ENCODE results near the gene ABHD17A. TPM values are rescaled to one million over a fixed set of nuclear protein-coding genes. Genes with fewer than 3 reads are reported as not detected.

ABHD17A gene
- total RNA-seq, 2 donors from 2014 or later, result 49.9 to 51.4 TPM

GRCh38 chr19:1871630-1872029, 13.7 kb downstream of the ABHD17A start:
- no peak for DNase-seq (ENCODE audit: low spot score)
- intact Hi-C loops (cut with DNase I), result no loop called here

- intact Hi-C loops (cut with DNase I), result no loop called here
- DNase-seq (ENCODE audit: low spot score), result no peak
Measured at GRCh38 chr19:1871140-1871597, 14.1 kb downstream of the ABHD17A start.

GRCh38 chr19:1868971-1869370, 16.3 kb downstream of the ABHD17A start:
- intact Hi-C loops (cut with DNase I), result no loop called here
- no peak for DNase-seq (ENCODE audit: low spot score)

- intact Hi-C loops (cut with DNase I), result no loop called here
- DNase-seq (ENCODE audit: low spot score), result no peak
Measured at GRCh38 chr19:1867349-1867724, 18.0 kb downstream of the ABHD17A start.

GRCh38 chr19:1866693-1867348, 18.5 kb downstream of the ABHD17A start:
- intact Hi-C loops (cut with DNase I), result no loop called here
- DNase-seq (ENCODE audit: low spot score), result no peak

- peak; percentile 81 for DNase-seq (ENCODE audit: low spot score)
- intact Hi-C loops (cut with DNase I), result no loop called here
Measured at GRCh38 chr19:1865172-1866010, 19.9 kb downstream of the ABHD17A start.

GRCh38 chr19:1864480-1865171, 20.7 kb downstream of the ABHD17A start:
- intact Hi-C loops (cut with DNase I), result no loop called here

GRCh38 chr19:1863638-1864479, 21.4 kb downstream of the ABHD17A start:
- DNase-seq (ENCODE audit: low spot score), result peak; percentile 98
- intact Hi-C loops (cut with DNase I), result no loop called here

More at GRCh38 chr19:1864480-1865171, 20.7 kb downstream of the ABHD17A start:
- peak; percentile 91 for DNase-seq (ENCODE audit: low spot score)

GRCh38 chr19:1863328-1863637, 22.0 kb downstream of the ABHD17A start, which contains the start of gene KLF16:
Gene KLF16 (minus strand): TSS chr19:1863579. CDS start chr19:1863497, 82 bp downstream.
- DNase-seq (ENCODE audit: low spot score), result no peak
- intact Hi-C loops (cut with DNase I), result no loop called here

- DNase-seq (ENCODE audit: low spot score), result peak; percentile 83
- intact Hi-C loops (cut with DNase I), result no loop called here
Measured at GRCh38 chr19:1862424-1863327, 22.6 kb downstream of the ABHD17A start.

- no peak for DNase-seq (ENCODE audit: low spot score)
- intact Hi-C loops (cut with DNase I), result no loop called here
Measured at GRCh38 chr19:1862068-1862423, 23.2 kb downstream of the ABHD17A start.

GRCh38 chr19:1861599-1862031, 23.7 kb downstream of the ABHD17A start:
- DNase-seq (ENCODE audit: low spot score), result peak; percentile 79
- intact Hi-C loops (cut with DNase I), result no loop called here

- no peak for DNase-seq (ENCODE audit: low spot score)
- intact Hi-C loops (cut with DNase I), result no loop called here
Measured at GRCh38 chr19:1860821-1861598, 24.3 kb downstream of the ABHD17A start.

GRCh38 chr19:1860042-1860775, 25.1 kb downstream of the ABHD17A start:
- no peak for DNase-seq (ENCODE audit: low spot score)
- intact Hi-C loops (cut with DNase I), result no loop called here

- intact Hi-C loops (cut with DNase I), result no loop called here
- no peak for DNase-seq (ENCODE audit: low spot score)
Measured at GRCh38 chr19:1859331-1859781, 25.9 kb downstream of the ABHD17A start.

- intact Hi-C loops (cut with DNase I), result no loop called here
- DNase-seq (ENCODE audit: low spot score), result no peak
Measured at GRCh38 chr19:1858412-1859081, 26.7 kb downstream of the ABHD17A start.

All from posterior vena cava (tissue), 2 donors.